ENCODE results near the gene A3GALT2. TPM values are rescaled to one million over a fixed set of nuclear protein-coding genes. Genes with fewer than 3 reads are reported as not detected.

A3GALT2 gene
- total and polyA plus RNA-seq, 2 experiments from 2014 or later = not detected

GRCh38 chr1:33289858-33290154 lies 31.1 kb downstream of the A3GALT2 start:
- H3K4me2 ChIP-seq (ENCODE audit: unreplicated experiment) = no peak overlapping the region
- no peaks in the 10 kb centered on the region for H4K20me1 ChIP-seq (ENCODE audit: insufficient read depth)
- H3K9me2 ChIP-seq (ENCODE audit: insufficient read depth) = no peaks in the 10 kb centered on the region
- DNase-seq = no peak
- H3K9me3 ChIP-seq (ENCODE audit: low read depth) = no peaks in the 10 kb centered on the region
- H3K79me2 ChIP-seq (ENCODE audit: insufficient read depth) = no peaks in the 10 kb centered on the region
- no peak overlapping the region for H3K27ac ChIP-seq
- H3K4me3 ChIP-seq = no peak overlapping the region
- no peaks in the 10 kb centered on the region for H3K36me3 ChIP-seq (ENCODE audit: low read depth)
- H3K9ac ChIP-seq = no peak overlapping the region
- 98 to 100% methylated on average over 3 of the region's 3 CpGs for WGBS, 2 experiments (ENCODE audit: low coverage in 1 of 2, low lambda C conversion rate in 2 of 2, missing lambda C conversion rate in 2 of 2)
- H3K4me1 ChIP-seq (ENCODE audit: insufficient read depth) = no peaks in the 10 kb centered on the region
- in situ Hi-C loops (cut with MboI) = loop anchor here (25.0 kb wide), 1 partner anchor 172 kb away; the partner anchor contains the start of gene ZSCAN20
- no peaks in the 10 kb centered on the region for H3K27me3 ChIP-seq (replicated peaks; ENCODE audit: insufficient read depth)
- H3F3A ChIP-seq (ENCODE audit: insufficient read depth) = no peaks in the 10 kb centered on the region
- H2AFZ ChIP-seq = no peak overlapping the region
- TF ChIP-seq EZH2 (IDR thresholded peaks at IDR 0.05; ENCODE audit: insufficient read depth, poor library complexity, severe bottlenecking) = no peak
- no peak for TF ChIP-seq EZH2phosphoT487 (IDR thresholded peaks at IDR 0.05; ENCODE audit: insufficient read depth, low read depth)

DNA sequence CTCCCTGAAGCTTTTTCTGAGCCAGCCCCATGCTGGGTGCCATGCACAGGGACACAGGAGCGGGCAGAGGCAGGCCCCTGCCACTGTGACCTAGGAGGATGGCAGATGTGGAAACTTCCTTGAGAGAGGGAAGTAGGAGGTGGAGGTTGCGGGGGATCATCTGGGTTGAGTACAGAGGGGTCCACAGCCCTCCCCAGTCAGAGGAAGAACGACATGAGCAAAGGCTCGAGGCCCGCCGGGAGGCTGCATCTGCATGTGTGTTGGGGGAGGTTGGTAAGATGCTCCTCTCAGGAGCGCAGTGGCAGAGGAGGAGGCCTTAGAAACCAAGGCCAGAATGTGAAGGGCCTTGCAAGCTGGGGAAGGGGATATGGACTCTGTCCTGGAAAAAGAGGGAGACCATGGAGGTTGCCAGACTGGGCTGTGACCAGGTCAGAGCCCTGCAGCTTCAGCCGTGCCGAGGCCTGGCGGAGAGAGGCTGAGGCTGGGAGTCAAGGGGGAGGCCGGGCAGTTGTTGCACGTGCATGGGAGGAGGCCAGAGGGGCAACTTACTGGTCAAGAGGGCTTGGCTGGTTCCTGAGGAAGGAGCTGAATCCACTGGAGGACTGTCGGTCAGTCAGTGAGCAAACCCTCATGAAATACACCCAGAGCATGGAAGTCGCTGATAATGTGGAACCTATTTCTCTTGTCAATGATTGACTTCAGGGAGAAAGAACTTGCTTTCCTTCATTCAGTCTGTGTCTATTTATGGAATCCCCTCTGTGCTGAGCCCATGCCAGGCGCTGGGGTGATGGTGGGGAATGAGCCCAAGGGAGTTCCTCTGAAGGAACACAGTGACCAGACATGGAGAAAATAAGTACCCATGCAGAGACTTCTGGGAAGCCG lies 31.7 kb downstream of the A3GALT2 start:
- no peaks in the 10 kb centered on the region for H3K36me3 ChIP-seq (ENCODE audit: low read depth)
- H3K4me2 ChIP-seq (ENCODE audit: unreplicated experiment) = no peak overlapping the region
- H3K9me3 ChIP-seq (ENCODE audit: low read depth) = no peaks in the 10 kb centered on the region
- no peak overlapping the region for H3K9ac ChIP-seq
- H3K79me2 ChIP-seq (ENCODE audit: insufficient read depth) = no peaks in the 10 kb centered on the region
- H3F3A ChIP-seq (ENCODE audit: insufficient read depth) = no peaks in the 10 kb centered on the region
- no peak overlapping the region for H2AFZ ChIP-seq
- 88 to 91% methylated on average over 16 of the region's 16 CpGs for WGBS, 2 experiments (ENCODE audit: low coverage in 1 of 2, low lambda C conversion rate in 2 of 2, missing lambda C conversion rate in 2 of 2)
- in situ Hi-C loops (cut with MboI) = loop anchor here (25.0 kb wide), 1 partner anchor 173 kb away; the partner anchor contains the start of gene ZSCAN20
- no peaks in the 10 kb centered on the region for H3K4me1 ChIP-seq (ENCODE audit: insufficient read depth)
- no peak for TF ChIP-seq EZH2phosphoT487 (IDR thresholded peaks at IDR 0.05; ENCODE audit: insufficient read depth, low read depth)
- TF ChIP-seq EZH2 (IDR thresholded peaks at IDR 0.05; ENCODE audit: insufficient read depth, poor library complexity, severe bottlenecking) = no peak
- no peaks in the 10 kb centered on the region for H4K20me1 ChIP-seq (ENCODE audit: insufficient read depth)
- H3K9me2 ChIP-seq (ENCODE audit: insufficient read depth) = no peaks in the 10 kb centered on the region
- no peak overlapping the region for H3K4me3 ChIP-seq
- DNase-seq = no peak
- H3K27me3 ChIP-seq (replicated peaks; ENCODE audit: insufficient read depth) = no peaks in the 10 kb centered on the region
- no peak overlapping the region for H3K27ac ChIP-seq

DNA sequence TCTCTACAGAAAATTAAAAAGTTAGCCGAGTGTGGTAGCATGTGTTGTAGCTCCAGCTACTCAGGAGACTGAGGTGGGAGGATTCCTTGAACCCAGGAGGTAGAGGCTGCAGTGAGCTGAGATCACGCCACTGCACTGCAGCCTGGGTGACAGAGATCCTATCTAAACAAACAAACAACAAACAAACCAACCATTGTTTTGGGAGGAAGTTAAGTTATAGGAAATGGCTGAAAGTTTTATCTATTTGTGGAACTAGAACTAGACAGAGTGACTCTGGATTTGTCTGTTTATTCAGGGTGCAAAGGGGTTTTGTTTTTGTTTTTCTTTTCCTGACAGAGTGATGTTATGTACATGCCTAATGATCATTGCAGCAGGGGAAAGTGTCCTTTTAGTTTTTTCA lies 33.6 kb downstream of the A3GALT2 start:
- H3K27me3 ChIP-seq (replicated peaks; ENCODE audit: insufficient read depth) = no peaks in the 10 kb centered on the region
- no peaks in the 10 kb centered on the region for H3K79me2 ChIP-seq (ENCODE audit: insufficient read depth)
- no peaks in the 10 kb centered on the region for H4K20me1 ChIP-seq (ENCODE audit: insufficient read depth)
- H3K9me3 ChIP-seq (ENCODE audit: low read depth) = no peaks in the 10 kb centered on the region
- H3K4me1 ChIP-seq (ENCODE audit: insufficient read depth) = no peaks in the 10 kb centered on the region
- no peak overlapping the region for H3K4me2 ChIP-seq (ENCODE audit: unreplicated experiment)
- no peak overlapping the region for H2AFZ ChIP-seq
- no peak overlapping the region for H3K27ac ChIP-seq
- in situ Hi-C loops (cut with MboI) = loop anchor here (25.0 kb wide), 1 partner anchor 175 kb away; the partner anchor contains the start of gene ZSCAN20
- H3K9me2 ChIP-seq (ENCODE audit: insufficient read depth) = no peaks in the 10 kb centered on the region
- DNase-seq = no peak
- H3K4me3 ChIP-seq = no peak overlapping the region
- no peak for TF ChIP-seq EZH2phosphoT487 (IDR thresholded peaks at IDR 0.05; ENCODE audit: insufficient read depth, low read depth)
- TF ChIP-seq EZH2 (IDR thresholded peaks at IDR 0.05; ENCODE audit: insufficient read depth, poor library complexity, severe bottlenecking) = no peak
- H3F3A ChIP-seq (ENCODE audit: insufficient read depth) = no peaks in the 10 kb centered on the region
- H3K9ac ChIP-seq = no peak overlapping the region
- WGBS, 2 experiments (ENCODE audit: low coverage in 1 of 2, low lambda C conversion rate in 2 of 2, missing lambda C conversion rate in 2 of 2) = 52 to 57% methylated on average over 2 of the region's 2 CpGs
- no peaks in the 10 kb centered on the region for H3K36me3 ChIP-seq (ENCODE audit: low read depth)

- Histone ChIP-seq H3K9me2 (ENCODE audit: insufficient read depth) (no peaks in the 10 kb centered on the region), H3K79me2 (ENCODE audit: insufficient read depth) (no peaks in the 10 kb centered on the region), H3K9ac (no peak overlapping the region), H3F3A (ENCODE audit: insufficient read depth) (no peaks in the 10 kb centered on the region), H3K4me2 (ENCODE audit: unreplicated experiment) (no peak overlapping the region), H3K4me1 (ENCODE audit: insufficient read depth) (no peaks in the 10 kb centered on the region), H4K20me1 (ENCODE audit: insufficient read depth) (no peaks in the 10 kb centered on the region), H2AFZ (no peak overlapping the region), H3K27ac (no peak overlapping the region), H3K27me3 (replicated peaks; ENCODE audit: insufficient read depth) (no peaks in the 10 kb centered on the region), H3K36me3 (ENCODE audit: low read depth) (peaks cover 5% of the 10 kb centered on the region; the same call in 1 of the 2 replicates), H3K9me3 (ENCODE audit: low read depth) (no peaks in the 10 kb centered on the region), H3K4me3 (no peak overlapping the region)
- WGBS, 2 experiments (ENCODE audit: low coverage in 1 of 2, low lambda C conversion rate in 2 of 2, missing lambda C conversion rate in 2 of 2) = 53 to 56% methylated on average over 8 of the region's 8 CpGs
- no peak for TF ChIP-seq EZH2phosphoT487 (IDR thresholded peaks at IDR 0.05; ENCODE audit: insufficient read depth, low read depth)
- no peak for TF ChIP-seq EZH2 (IDR thresholded peaks at IDR 0.05; ENCODE audit: insufficient read depth, poor library complexity, severe bottlenecking)
- DNase-seq = no peak
- in situ Hi-C loops (cut with MboI) = loop anchor here (25.0 kb wide), 1 partner anchor 176 kb away; the partner anchor contains the start of gene ZSCAN20
Measured at GRCh38 chr1:33286451-33287185, 34.3 kb downstream of the A3GALT2 start.
